ENCODE measurements around the gene SV2C. TPM values are rescaled to one million over a fixed set of nuclear protein-coding genes. Genes with fewer than 3 reads are reported as not detected.

The SV2C gene
- total and polyA plus RNA-seq, 2 of the 13 experiments (the other 11 are each of a cell fraction or from before 2014, with no cell fraction given), result not detected

DNA sequence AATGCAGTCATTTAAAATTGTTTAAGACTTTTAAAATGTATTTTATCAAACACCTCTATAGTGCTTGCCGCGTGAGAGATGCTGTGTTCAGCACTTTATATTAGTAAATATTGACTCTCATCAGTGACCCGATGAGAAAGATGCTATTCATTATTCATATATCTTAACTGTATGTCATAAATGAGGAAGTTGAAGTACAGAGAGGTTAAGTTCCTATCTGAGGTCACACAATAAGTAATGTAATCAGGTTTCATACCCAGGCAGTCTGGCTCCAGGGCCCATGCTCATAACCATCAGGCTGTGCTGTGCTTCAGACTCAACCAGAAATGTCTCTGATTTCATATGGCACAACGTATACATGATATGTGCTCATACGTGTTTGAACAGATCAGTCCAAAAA, 119.0 kb downstream of the SV2C start:
- in situ Hi-C loops (cut with HindIII; ENCODE audit: extremely low pct_ligation_motif_present, low pct_unique_long_range_greater_than_20kb), result no loop called here
- intact Hi-C loops (cut with micrococcal nuclease; ENCODE audit: unreplicated experiment), result no loop called here
- WGBS (ENCODE audit: low lambda C conversion rate), result 35% methylated on average over 5 of the region's 5 CpGs

DNA sequence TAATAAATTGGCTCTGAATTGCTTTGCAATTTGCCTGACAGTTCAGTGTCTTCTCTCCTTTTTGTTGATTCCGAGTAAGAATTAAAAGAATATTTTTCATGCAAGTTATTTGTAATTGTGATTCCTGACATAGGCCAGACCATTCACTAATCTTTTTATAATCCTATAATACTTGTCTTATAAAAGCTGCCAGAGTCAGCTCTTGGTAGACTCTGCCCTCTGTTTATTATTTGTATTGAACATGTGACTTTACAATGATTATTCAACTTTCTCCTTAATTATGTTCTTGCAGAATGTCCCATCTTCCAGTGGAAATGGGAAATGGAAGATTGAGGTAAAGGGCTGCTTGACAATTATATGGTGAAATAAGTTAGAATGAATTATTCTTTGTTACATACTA, 121.0 kb downstream of the SV2C start:
- H3K27me3 ChIP-seq (ENCODE audit: control insufficient read depth in 1 of 2, insufficient read depth in 2 of 2, low read length in 2 of 2), result no peaks in the 10 kb centered on the region; a peak in 2 of 5 replicates
- ATAC-seq (no peak), DNase-seq (ENCODE audit: low spot score) (no peak), FAIRE-seq (no peak)
- H3K4me2 ChIP-seq (ENCODE audit: low read depth, low read length), result no peak overlapping the region
- no peaks in the 10 kb centered on the region for H3K9me3 ChIP-seq (ENCODE audit: low read length)
- H3K36me3 ChIP-seq (replicated peaks in 1 of 2; ENCODE audit: control insufficient read depth in 1 of 2, insufficient read depth in 2 of 2, low read length in 2 of 2), result no peaks in the 10 kb centered on the region
- no peaks in the 10 kb centered on the region for H4K20me1 ChIP-seq (ENCODE audit: insufficient read depth, low read length)
- ChIA-PET POLR2A (no interaction called here), CTCF (ENCODE audit: low intra/inter-chr PET ratio, low total read pairs) (no interaction called here)
- no peaks in the 10 kb centered on the region for H3K4me1 ChIP-seq (ENCODE audit: insufficient read depth, low read length)
- no peak overlapping the region for H3K4me3 ChIP-seq (replicated peaks in 1 of 3; ENCODE audit: insufficient read depth in 1 of 3, low read depth in 2 of 3, low read length in 3 of 3)
- no peak overlapping the region for H3K27ac ChIP-seq (ENCODE audit: extremely low read length, insufficient read depth, low read length)
- no peak overlapping the region for H3K9ac ChIP-seq (ENCODE audit: insufficient read depth, low read depth, low read length)
- no TSS peak for BruUV-seq (replicated peaks)
- in situ Hi-C loops (cut with HindIII; ENCODE audit: extremely low pct_ligation_motif_present, low pct_unique_long_range_greater_than_20kb), result no loop called here
- WGBS (ENCODE audit: low lambda C conversion rate), result 9% methylated on average over 1 of the region's 1 CpG
- H3K79me2 ChIP-seq (ENCODE audit: insufficient read depth, low read length), result no peaks in the 10 kb centered on the region
- H2AFZ ChIP-seq (ENCODE audit: low read length), result no peak overlapping the region
- intact Hi-C loops (cut with micrococcal nuclease; ENCODE audit: unreplicated experiment), result no loop called here
- TF ChIP-seq SP5 (CRISPR knock-in tag; IDR thresholded peaks at IDR 0.05; ENCODE audit: borderline replicate concordance, low read depth), result no peak
- no peak for TF ChIP-seq ADNP (CRISPR knock-in tag; IDR thresholded peaks at IDR 0.05)
- TF ChIP-seq, protein P1, sequence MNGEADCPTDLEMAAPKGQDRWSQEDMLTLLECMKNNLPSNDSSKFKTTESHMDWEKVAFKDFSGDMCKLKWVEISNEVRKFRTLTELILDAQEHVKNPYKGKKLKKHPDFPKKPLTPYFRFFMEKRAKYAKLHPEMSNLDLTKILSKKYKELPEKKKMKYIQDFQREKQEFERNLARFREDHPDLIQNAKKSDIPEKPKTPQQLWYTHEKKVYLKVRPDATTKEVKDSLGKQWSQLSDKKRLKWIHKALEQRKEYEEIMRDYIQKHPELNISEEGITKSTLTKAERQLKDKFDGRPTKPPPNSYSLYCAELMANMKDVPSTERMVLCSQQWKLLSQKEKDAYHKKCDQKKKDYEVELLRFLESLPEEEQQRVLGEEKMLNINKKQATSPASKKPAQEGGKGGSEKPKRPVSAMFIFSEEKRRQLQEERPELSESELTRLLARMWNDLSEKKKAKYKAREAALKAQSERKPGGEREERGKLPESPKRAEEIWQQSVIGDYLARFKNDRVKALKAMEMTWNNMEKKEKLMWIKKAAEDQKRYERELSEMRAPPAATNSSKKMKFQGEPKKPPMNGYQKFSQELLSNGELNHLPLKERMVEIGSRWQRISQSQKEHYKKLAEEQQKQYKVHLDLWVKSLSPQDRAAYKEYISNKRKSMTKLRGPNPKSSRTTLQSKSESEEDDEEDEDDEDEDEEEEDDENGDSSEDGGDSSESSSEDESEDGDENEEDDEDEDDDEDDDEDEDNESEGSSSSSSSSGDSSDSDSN (CRISPR knock-in tag; IDR thresholded peaks at IDR 0.05), result no peak
- no peak for TF ChIP-seq ZNF33A (CRISPR knock-in tag; IDR thresholded peaks at IDR 0.05; ENCODE audit: borderline replicate concordance)
- TF ChIP-seq ATF6 (CRISPR knock-in tag; conservative IDR thresholded peaks at IDR 0.05), result no peak
- no peak for TF ChIP-seq PHB2 (IDR thresholded peaks at IDR 0.05; ENCODE audit: partially characterized antibody)
- no peak for TF ChIP-seq NFE2L2 (IDR thresholded peaks at IDR 0.05; ENCODE audit: low read length)
- TF ChIP-seq ZNF331 (CRISPR knock-in tag; IDR thresholded peaks at IDR 0.05), result no peak
- no peak for TF ChIP-seq ZNF773 (CRISPR knock-in tag; IDR thresholded peaks at IDR 0.05; ENCODE audit: borderline replicate concordance)
- no peak for TF ChIP-seq ZNF460 (CRISPR knock-in tag; IDR thresholded peaks at IDR 0.05; ENCODE audit: borderline replicate concordance)
- no peak for TF ChIP-seq ATF7-NPFF (CRISPR knock-in tag; IDR thresholded peaks at IDR 0.05; ENCODE audit: low read depth)

More for the DNA sequence above, 119.0 kb downstream of the SV2C start:
- H2AFZ ChIP-seq (ENCODE audit: low read length), result no peak overlapping the region
- no peaks in the 10 kb centered on the region for H3K4me1 ChIP-seq (ENCODE audit: insufficient read depth, low read length)
- no peak for TF ChIP-seq STAT5B (CRISPR knock-in tag; IDR thresholded peaks at IDR 0.05)
- TF ChIP-seq ZNF333 (CRISPR knock-in tag; IDR thresholded peaks at IDR 0.05; ENCODE audit: borderline replicate concordance), result no peak
- TF ChIP-seq ZNF543 (CRISPR knock-in tag; IDR thresholded peaks at IDR 0.05), result no peak
- no peak for TF ChIP-seq ZKSCAN1 (IDR thresholded peaks at IDR 0.05; ENCODE audit: low read length)
- CTCF ChIA-PET (ENCODE audit: low intra/inter-chr PET ratio, low total read pairs), result no interaction called here
- no peak overlapping the region for H3K27ac ChIP-seq (ENCODE audit: extremely low read length, insufficient read depth, low read length)
- FAIRE-seq (no peak), ATAC-seq (no peak), DNase-seq (ENCODE audit: low spot score) (no peak)
- POLR2A ChIA-PET, result no interaction called here
- no peaks in the 10 kb centered on the region; a peak in 2 of 5 replicates for H3K27me3 ChIP-seq (ENCODE audit: control insufficient read depth in 1 of 2, insufficient read depth in 2 of 2, low read length in 2 of 2)
- no peaks in the 10 kb centered on the region for H4K20me1 ChIP-seq (ENCODE audit: insufficient read depth, low read length)
- H3K9me3 ChIP-seq (ENCODE audit: low read length), result no peaks in the 10 kb centered on the region
- no peak overlapping the region for H3K4me2 ChIP-seq (ENCODE audit: low read depth, low read length)
- H3K4me3 ChIP-seq (replicated peaks in 1 of 3; ENCODE audit: insufficient read depth in 1 of 3, low read depth in 2 of 3, low read length in 3 of 3), result no peak overlapping the region
- BruUV-seq (replicated peaks), result no TSS peak
- no peak overlapping the region for H3K9ac ChIP-seq (ENCODE audit: insufficient read depth, low read depth, low read length)
- no peaks in the 10 kb centered on the region for H3K36me3 ChIP-seq (replicated peaks in 1 of 2; ENCODE audit: control insufficient read depth in 1 of 2, insufficient read depth in 2 of 2, low read length in 2 of 2)
- H3K79me2 ChIP-seq (ENCODE audit: insufficient read depth, low read length), result no peaks in the 10 kb centered on the region
